Neural cell (in vitro differentiated cells): Measurements from ENCODE around the gene CARHSP1. TPM values are rescaled to one million over a fixed set of nuclear protein-coding genes. Genes with fewer than 3 reads are reported as not detected.

ENCODE experiments used
- H2AFZ ChIP-seq: fragments of 200-600, 300-800 bp; sonication (generic), shearing (Covaris generic); 2 replicates; pipeline ENCODE4 v1.6.0; 2014; ENCODE audit warnings: low read depth, mild to moderate bottlenecking, antibody characterized with exemption, low read length, moderate library complexity
- H3F3A ChIP-seq: fragments of 200-600 bp; shearing (Covaris generic); 2 replicates; pipeline ENCODE4 v1.6.1; 2016; ENCODE audit warnings: mild to moderate bottlenecking, moderate library complexity, mixed read lengths, antibody characterized with exemption, low read length; ENCODE audit not compliant: insufficient read depth, poor library complexity, severe bottlenecking
- H3K27ac ChIP-seq: fragments of 200-600, 300-800 bp; sonication (generic), shearing (Covaris generic); 2 replicates; pipeline ENCODE4 v1.5.1; 2014; ENCODE audit warnings: mild to moderate bottlenecking, low read length, moderate library complexity
- H3K27me3 ChIP-seq: fragments of 300-800, 200-600 bp; sonication (generic), shearing (Covaris generic); 2 replicates; pipeline ENCODE4 v1.6.0; 2014; ENCODE audit warnings: mild to moderate bottlenecking, low read depth, low read length, moderate library complexity; ENCODE audit not compliant: insufficient read depth
- H3K36me3 ChIP-seq: fragments of 300-800, 200-600 bp; sonication (generic), shearing (Covaris generic); 2 replicates; pipeline ENCODE4 v1.5.1; 2014; ENCODE audit warnings: mild to moderate bottlenecking, antibody characterized with exemption, low read length, moderate library complexity; ENCODE audit not compliant: insufficient read depth
- H3K4me2 ChIP-seq: fragments of 300-800, 200-600 bp; sonication (generic), shearing (Covaris generic); 2 replicates; pipeline ENCODE4 v1.6.0; 2014; ENCODE audit warnings: mild to moderate bottlenecking, low read length
- H3K4me3 ChIP-seq: fragments of 300-800, 200-600 bp; sonication (generic), shearing (Covaris generic); 2 replicates; pipeline ENCODE4 v1.5.1; 2014; ENCODE audit warnings: mild to moderate bottlenecking, low read length, moderate library complexity
- H3K79me2 ChIP-seq: fragments of 200-600 bp; shearing (Covaris generic); replicated peaks from 2 replicates; pipeline ENCODE4 v1.6.0; 2014; ENCODE audit warnings: mild to moderate bottlenecking, low read length, moderate library complexity; ENCODE audit not compliant: insufficient read depth
- H3K9ac ChIP-seq: fragments of 300-800, 200-600 bp; sonication (generic), shearing (Covaris generic); 2 replicates; pipeline ENCODE4 v1.6.1; 2016; ENCODE audit warnings: mild to moderate bottlenecking, low read length, mixed read lengths
- H3K9me2 ChIP-seq: fragments of 200-600 bp; shearing (Covaris generic); 2 replicates; pipeline ENCODE4 v1.6.1; 2016; ENCODE audit warnings: mild to moderate bottlenecking, low read length, mixed read lengths; ENCODE audit not compliant: insufficient read depth
- H3K9me3 ChIP-seq: fragments of 200-600, 300-800 bp; sonication (generic), shearing (Covaris generic); 2 replicates; pipeline ENCODE4 v1.6.1; 2016; ENCODE audit warnings: mild to moderate bottlenecking, mixed run types, low read length, moderate library complexity, mixed read lengths
- H4K20me1 ChIP-seq: fragments of 200-600 bp; shearing (Covaris generic); 2 replicates; pipeline ENCODE4 v1.6.1; 2016; ENCODE audit warnings: mild to moderate bottlenecking, mixed run types; ENCODE audit not compliant: insufficient read depth
- EP300 ChIP-seq: fragments of 450-650 bp; conservative IDR thresholded peaks from 2 replicates; pipeline ENCODE4 v1.6.1; 2014; ENCODE audit warnings: antibody characterized with exemption, mild to moderate bottlenecking, moderate library complexity; ENCODE audit not compliant: poor library complexity, severe bottlenecking
- EZH2 ChIP-seq: fragments of 200-600, 300-800 bp; shearing (Covaris generic), sonication (generic); IDR thresholded peaks from 2 replicates; pipeline ENCODE4 v1.6.1; 2014; ENCODE audit warnings: antibody characterized with exemption, low read length, borderline replicate concordance, mild to moderate bottlenecking; ENCODE audit not compliant: insufficient read depth, poor library complexity, severe bottlenecking
- MXI1 ChIP-seq: fragments of 450-650 bp; conservative IDR thresholded peaks from 2 replicates; pipeline ENCODE4 v1.6.1; 2014; ENCODE audit warnings: antibody characterized with exemption, mild to moderate bottlenecking; ENCODE audit not compliant: poor library complexity, severe bottlenecking
- POLR2AphosphoS5 ChIP-seq: IDR thresholded peaks from 2 replicates; pipeline ENCODE4 v1.6.1; 2012
- RAD21 ChIP-seq: fragments of 450-650 bp; conservative IDR thresholded peaks from 2 replicates; pipeline ENCODE4 v1.6.1; 2014; ENCODE audit warnings: antibody characterized with exemption, mild to moderate bottlenecking, moderate library complexity
- SMC3 ChIP-seq: fragments of 450-650 bp; conservative IDR thresholded peaks from 2 replicates; pipeline ENCODE4 v1.6.1; 2014; ENCODE audit warnings: antibody characterized with exemption, mild to moderate bottlenecking, moderate library complexity; ENCODE audit not compliant: poor library complexity
- TAF1 ChIP-seq: IDR thresholded peaks from 2 replicates; pipeline ENCODE4 v1.6.1; 2012; ENCODE audit warnings: low read depth
- polyA plus RNA-seq: library from polyadenylated mRNA; depleted of rRNA; stranded (reverse); fragments of >200 nt; gene quantifications from 2 replicates; pipeline ENCODE4 v1.2.3, GENCODE V29; 2014
- TF ChIP-seq, protein P1 (sequence below): fragments of 450-650 bp; IDR thresholded peaks from 2 replicates; pipeline ENCODE4 v1.5.1; 2014; ENCODE audit warnings: antibody characterized with exemption, mild to moderate bottlenecking, moderate library complexity; ENCODE audit not compliant: poor library complexity, severe bottlenecking
- TF ChIP-seq, protein P2 (sequence below): IDR thresholded peaks from 2 replicates; pipeline ENCODE4 v1.6.1; 2012; ENCODE audit warnings: borderline replicate concordance

CARHSP1 gene
- polyA plus RNA-seq, 1 donor from 2014 or later: 102 TPM

DNA sequence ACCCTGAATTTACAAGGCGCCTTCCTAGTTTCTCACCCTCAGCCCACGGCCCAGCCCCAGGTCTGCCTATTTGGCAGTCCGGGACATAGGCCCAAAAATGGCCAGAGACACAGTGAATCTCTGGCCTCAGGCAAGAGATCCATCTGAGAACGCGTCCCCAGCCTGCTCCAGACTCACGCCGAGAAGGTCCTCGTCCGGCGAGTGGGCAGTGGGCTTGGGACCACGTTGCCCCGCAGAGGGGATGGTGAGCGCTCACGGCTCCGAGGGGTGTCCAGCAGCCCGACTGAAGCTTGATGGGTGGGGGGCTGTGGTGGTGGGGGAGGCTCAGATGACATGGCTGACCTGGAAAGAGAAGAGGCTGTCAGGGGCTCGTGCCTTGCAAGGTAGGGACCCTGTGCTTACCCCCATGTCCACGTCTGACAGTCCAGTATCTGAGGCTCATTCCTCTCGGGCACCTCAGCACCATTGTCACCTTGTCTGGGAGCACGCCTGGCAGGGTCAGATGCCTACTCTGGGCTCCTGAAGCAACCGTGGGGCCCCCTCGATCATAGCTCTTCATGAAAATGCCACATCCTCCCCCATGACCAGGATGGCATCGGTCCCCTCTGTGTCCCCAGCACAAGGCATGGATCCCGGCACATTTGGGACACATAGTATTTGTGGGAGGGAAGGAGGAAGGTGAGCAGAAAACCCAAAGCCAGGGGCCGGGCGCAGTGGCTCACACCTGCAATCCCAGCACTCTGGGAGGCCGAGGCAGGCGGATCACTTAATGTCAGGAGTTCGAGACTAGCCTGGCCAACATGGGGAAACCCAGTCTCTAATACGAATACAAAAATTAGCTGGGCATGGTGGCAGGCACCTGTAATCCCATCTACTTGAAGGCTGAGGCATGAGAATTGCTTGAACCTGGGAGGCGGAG is 9.6 kb downstream of the CARHSP1 start:
- Histone ChIP-seq H3K4me2 (no peak overlapping the region), H3K9ac (no peak overlapping the region), H4K20me1 (peaks cover 3% of the 10 kb centered on the region), H3K36me3 (peaks cover 10% of the 10 kb centered on the region), H3K4me3 (no peak overlapping the region), H3K9me2 (no peaks in the 10 kb centered on the region), H3K9me3 (no peaks in the 10 kb centered on the region), H3K27me3 (no peaks in the 10 kb centered on the region), H3F3A (no peaks in the 10 kb centered on the region), H2AFZ (no peak overlapping the region), H3K79me2 (peaks cover 32% of the 10 kb centered on the region), H3K27ac (no peak overlapping the region)
- no peak for TF ChIP-seq POLR2AphosphoS5
- TF ChIP-seq TAF1: no peak
- no peak for TF ChIP-seq SMC3
- TF ChIP-seq MXI1: no peak
- no peak for TF ChIP-seq RAD21
- TF ChIP-seq, protein P1, sequence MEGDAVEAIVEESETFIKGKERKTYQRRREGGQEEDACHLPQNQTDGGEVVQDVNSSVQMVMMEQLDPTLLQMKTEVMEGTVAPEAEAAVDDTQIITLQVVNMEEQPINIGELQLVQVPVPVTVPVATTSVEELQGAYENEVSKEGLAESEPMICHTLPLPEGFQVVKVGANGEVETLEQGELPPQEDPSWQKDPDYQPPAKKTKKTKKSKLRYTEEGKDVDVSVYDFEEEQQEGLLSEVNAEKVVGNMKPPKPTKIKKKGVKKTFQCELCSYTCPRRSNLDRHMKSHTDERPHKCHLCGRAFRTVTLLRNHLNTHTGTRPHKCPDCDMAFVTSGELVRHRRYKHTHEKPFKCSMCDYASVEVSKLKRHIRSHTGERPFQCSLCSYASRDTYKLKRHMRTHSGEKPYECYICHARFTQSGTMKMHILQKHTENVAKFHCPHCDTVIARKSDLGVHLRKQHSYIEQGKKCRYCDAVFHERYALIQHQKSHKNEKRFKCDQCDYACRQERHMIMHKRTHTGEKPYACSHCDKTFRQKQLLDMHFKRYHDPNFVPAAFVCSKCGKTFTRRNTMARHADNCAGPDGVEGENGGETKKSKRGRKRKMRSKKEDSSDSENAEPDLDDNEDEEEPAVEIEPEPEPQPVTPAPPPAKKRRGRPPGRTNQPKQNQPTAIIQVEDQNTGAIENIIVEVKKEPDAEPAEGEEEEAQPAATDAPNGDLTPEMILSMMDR: no peak
- TF ChIP-seq EZH2: no peak
- no peak for TF ChIP-seq EP300
- TF ChIP-seq, protein P2, sequence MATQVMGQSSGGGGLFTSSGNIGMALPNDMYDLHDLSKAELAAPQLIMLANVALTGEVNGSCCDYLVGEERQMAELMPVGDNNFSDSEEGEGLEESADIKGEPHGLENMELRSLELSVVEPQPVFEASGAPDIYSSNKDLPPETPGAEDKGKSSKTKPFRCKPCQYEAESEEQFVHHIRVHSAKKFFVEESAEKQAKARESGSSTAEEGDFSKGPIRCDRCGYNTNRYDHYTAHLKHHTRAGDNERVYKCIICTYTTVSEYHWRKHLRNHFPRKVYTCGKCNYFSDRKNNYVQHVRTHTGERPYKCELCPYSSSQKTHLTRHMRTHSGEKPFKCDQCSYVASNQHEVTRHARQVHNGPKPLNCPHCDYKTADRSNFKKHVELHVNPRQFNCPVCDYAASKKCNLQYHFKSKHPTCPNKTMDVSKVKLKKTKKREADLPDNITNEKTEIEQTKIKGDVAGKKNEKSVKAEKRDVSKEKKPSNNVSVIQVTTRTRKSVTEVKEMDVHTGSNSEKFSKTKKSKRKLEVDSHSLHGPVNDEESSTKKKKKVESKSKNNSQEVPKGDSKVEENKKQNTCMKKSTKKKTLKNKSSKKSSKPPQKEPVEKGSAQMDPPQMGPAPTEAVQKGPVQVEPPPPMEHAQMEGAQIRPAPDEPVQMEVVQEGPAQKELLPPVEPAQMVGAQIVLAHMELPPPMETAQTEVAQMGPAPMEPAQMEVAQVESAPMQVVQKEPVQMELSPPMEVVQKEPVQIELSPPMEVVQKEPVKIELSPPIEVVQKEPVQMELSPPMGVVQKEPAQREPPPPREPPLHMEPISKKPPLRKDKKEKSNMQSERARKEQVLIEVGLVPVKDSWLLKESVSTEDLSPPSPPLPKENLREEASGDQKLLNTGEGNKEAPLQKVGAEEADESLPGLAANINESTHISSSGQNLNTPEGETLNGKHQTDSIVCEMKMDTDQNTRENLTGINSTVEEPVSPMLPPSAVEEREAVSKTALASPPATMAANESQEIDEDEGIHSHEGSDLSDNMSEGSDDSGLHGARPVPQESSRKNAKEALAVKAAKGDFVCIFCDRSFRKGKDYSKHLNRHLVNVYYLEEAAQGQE: no peak

DNA sequence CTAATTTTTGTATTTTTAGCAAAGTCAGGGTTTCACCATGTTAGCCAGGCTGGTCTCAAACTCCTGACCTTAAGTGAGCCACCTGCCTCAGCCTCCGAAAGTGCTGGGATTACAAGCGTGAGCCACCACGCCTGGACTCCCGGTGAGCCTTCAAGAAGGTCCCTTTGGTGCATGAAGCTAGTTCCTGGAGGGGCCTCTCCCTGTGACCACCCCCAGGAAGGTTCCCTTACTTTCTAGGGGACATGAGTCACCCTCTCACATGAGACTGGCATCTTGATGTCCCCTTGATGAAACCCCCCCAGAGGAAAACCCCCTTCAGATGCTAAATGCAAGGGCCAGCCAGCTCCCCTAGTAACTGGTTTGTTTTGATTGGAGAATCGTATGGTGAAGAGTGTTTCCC is 12.8 kb downstream of the CARHSP1 start:
- H3K4me3 ChIP-seq: no peak overlapping the region
- H3K9me3 ChIP-seq: no peaks in the 10 kb centered on the region
- no peaks in the 10 kb centered on the region for H4K20me1 ChIP-seq
- peaks cover 10% of the 10 kb centered on the region for H3K36me3 ChIP-seq
- no peaks in the 10 kb centered on the region for H3F3A ChIP-seq
- H3K27ac ChIP-seq: no peak overlapping the region
- no peaks in the 10 kb centered on the region for H3K79me2 ChIP-seq
- no peaks in the 10 kb centered on the region for H3K27me3 ChIP-seq
- TF ChIP-seq MXI1 (no peak), EP300 (no peak), SMC3 (no peak), EZH2 (no peak), RAD21 (no peak), TAF1 (no peak), POLR2AphosphoS5 (no peak)
- TF ChIP-seq, protein P1: no peak
- TF ChIP-seq, protein P2: no peak
- H2AFZ ChIP-seq: no peak overlapping the region
- H3K9ac ChIP-seq: no peak overlapping the region
- H3K9me2 ChIP-seq: no peaks in the 10 kb centered on the region
- H3K4me2 ChIP-seq: no peak overlapping the region
